GM12801 (cell line): ENCODE measurements around the gene CRYBG2.
"Not testable (repeated sequence)": the region's sequence is repeated elsewhere in the genome, so short reads cannot be mapped to it uniquely, and the experiment has no call there.

Experiments used
- TF ChIP-seq, protein P1 (sequence below): IDR thresholded peaks from one replicate; pipeline ENCODE4 v1.5.1; 2011; ENCODE audit warnings: control low read depth; ENCODE audit not compliant: insufficient read length; ENCODE audit errors: extremely low read depth

CRYBG2 gene

DNA sequence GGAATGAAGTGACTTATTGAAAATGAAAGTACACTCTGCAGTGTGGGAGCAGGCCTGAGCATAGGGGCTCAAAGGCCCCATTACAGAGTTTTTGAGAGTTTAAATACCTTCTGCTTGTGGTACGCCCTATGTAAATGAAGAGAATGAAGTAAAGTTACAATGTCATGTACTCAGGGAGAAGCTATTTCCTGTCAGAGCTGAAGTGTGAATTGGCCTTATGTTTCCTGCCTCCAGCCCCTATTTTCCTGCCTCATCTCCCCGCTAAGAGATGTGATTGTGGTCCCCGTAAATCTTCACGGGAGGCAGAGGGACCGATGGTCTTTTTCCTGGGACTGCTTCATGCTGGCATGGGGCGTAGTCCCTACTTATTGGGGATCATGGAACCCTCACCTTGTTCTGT lies 21.2 kb upstream of the CRYBG2 start:
- TF ChIP-seq, protein P1, sequence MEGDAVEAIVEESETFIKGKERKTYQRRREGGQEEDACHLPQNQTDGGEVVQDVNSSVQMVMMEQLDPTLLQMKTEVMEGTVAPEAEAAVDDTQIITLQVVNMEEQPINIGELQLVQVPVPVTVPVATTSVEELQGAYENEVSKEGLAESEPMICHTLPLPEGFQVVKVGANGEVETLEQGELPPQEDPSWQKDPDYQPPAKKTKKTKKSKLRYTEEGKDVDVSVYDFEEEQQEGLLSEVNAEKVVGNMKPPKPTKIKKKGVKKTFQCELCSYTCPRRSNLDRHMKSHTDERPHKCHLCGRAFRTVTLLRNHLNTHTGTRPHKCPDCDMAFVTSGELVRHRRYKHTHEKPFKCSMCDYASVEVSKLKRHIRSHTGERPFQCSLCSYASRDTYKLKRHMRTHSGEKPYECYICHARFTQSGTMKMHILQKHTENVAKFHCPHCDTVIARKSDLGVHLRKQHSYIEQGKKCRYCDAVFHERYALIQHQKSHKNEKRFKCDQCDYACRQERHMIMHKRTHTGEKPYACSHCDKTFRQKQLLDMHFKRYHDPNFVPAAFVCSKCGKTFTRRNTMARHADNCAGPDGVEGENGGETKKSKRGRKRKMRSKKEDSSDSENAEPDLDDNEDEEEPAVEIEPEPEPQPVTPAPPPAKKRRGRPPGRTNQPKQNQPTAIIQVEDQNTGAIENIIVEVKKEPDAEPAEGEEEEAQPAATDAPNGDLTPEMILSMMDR = no peak

DNA sequence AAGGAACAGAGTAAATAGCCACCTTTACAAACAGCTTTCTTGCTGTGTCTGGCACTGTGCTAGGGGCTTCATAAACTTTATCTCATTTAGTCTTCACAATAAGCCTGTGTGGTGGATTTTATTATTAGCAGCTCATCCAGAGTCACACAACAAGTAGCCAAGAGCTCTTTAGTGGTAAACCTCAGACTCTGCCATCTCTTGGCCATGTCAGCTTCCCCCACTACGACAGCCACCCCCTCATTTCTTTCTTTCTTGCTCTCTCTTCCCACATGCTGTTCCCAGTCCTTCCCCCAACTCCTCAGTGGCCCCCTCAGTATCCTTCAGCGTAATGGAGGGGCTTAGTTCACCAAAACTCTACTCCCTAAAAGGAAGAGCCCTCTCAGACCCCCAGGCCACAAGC lies 19.9 kb upstream of the CRYBG2 start:
- TF ChIP-seq, protein P1 = no peak

DNA sequence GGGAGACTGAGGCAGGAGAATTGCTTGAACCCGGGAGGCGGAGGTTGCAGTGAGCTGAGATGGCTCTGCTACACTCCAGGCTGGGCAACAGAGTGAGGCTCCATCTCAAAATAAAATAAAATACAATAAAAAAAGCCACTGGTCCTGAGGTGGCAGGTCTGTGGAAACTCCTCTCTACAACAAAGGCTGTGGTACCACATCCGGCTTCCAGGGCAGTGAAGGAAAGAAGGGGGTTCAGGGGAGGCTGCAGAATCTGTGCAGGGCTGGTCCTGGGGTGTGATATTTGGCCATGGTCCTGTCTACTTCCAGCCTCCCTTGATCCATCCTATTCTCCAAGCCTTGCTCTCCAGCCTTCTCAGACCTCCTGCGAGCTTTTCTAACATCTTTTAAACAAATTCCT lies 19.4 kb upstream of the CRYBG2 start:
- TF ChIP-seq, protein P1 = no peak

DNA sequence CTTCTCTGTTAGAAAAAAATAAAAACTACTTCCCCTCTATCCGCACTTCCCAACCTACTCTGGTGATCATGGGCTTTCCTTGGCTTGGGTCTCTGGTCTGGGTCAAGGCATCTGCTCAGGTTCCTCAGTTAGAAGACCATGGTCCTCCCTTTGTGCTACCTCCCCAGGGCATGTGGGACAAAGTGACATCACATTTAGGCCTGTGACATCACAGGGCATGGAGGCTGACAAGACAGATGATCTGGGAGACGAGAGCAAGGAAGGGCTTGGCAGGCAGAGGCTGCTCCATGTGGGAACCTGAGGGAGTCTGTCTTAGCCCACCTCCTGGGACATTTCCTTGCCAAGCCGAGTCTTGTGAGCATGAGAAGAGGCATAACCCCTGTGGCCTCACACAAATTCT lies 18.7 kb upstream of the CRYBG2 start, which contains the start of gene ZNF683:
TSS of gene ZNF683 (minus strand) at position 140 of the 400 bp plus-strand sequence. CDS start 4,179 bp downstream, outside the sequence.
- TF ChIP-seq, protein P1 = not testable (repeated sequence)

DNA sequence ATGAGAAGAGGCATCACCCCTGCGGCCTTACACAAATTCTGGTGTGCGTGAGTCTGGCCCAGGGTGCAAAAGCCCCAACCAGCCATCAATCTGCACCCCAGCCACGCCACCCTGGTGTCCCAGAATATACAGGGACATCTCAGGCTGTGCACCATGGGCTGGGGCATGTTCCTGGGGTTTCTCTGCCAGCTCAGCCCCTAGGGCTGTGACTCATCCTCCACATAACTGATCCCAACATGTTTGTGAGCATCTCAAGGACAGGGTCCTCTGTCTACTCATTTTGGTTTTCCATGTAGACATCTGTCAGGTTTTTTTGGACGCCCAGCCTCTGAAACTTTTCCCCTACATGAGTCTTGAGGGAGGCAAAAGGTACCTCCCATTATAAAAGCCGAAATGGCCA lies 18.1 kb upstream of the CRYBG2 start:
- TF ChIP-seq, protein P1 = no peak

DNA sequence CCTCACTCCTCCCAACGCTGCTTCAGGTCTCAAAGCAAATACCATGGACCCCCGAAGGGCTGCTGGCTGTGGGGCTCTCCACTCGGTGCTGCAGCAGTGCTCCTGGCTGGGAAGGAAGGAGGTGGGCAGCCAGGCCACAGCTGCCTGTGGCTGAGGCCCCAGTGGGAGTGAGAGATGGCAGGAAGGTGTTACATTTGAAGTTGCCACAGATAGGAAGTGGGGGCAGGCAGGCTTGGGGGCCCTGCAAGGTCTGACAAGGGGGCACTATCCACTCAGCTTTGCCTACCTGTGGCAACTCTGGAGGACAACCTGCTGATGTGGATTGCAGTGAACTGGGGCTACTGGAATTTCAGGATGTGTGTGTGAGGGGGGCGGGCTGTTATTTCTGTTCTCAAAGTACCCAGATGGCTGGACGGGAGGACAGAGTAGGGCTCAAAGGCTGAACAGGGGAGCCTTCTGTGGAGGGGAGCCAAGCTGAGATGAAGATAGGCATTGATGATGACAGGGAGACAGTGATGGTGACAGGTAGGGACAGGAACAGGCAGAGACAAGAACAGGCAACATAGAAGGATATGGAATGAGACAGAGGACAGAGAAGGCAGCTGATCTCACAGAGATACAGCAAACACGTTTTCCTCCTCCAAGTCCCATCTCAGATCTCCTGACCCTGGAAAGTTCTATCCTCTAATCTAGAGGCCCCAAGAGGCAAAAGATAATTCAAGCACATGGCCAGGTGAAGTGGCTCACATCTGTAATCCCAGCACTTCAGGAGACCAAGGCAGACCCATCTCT lies 16.9 kb upstream of the CRYBG2 start:
- TF ChIP-seq, protein P1 = no peak

DNA sequence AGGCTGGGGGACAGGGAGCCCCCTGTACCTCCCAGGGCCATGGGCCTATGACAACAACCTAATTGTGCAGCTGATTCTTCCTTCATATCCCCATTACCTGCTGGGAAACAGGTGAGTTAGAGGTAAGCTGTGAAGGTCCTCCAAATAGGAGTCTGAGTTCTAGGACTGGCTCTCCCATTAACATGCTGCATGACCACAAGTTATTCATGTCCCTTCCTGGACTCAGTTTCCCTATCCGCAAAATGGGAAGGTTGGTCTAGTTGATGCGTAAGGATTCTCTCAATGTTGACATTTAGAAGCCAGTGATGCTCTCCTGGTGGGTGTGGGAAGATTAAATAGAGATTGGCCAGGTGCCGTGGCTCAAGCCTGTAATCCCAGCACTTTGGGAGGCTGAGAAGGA lies 14.6 kb upstream of the CRYBG2 start:
- TF ChIP-seq, protein P1 = no peak

DNA sequence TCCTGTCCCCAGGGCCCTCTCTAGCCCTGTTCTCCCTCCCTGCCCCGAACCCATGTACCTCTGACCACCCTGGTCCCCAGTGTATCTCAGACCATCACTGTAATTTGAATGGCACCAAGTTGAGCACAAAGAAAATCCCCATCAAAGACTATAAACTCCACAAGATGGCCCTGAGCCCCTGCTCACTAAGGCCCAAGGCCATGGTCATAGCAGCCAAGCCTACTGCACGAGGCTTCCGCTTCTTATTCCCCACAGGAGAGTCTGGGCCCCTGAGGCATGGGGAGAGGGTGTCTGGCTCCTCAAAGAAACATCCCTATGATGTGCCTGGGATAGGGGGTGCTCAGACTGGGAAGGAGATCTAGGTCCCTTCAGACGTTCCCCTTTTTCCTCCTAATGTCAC lies 14.1 kb upstream of the CRYBG2 start:
- TF ChIP-seq, protein P1 = no peak
